Mesodermal cell (in vitro differentiated cells): ENCODE results near the gene ACER2.
"Not testable (repeated sequence)": the region's sequence is repeated elsewhere in the genome, so short reads cannot be mapped to it uniquely, and the experiment has no call there.

Source experiments
- H3K27ac ChIP-seq: 2 replicates; pipeline ENCODE4 v1.7.0; 2013; ENCODE audit warnings: mild to moderate bottlenecking, low read depth, low read length, moderate library complexity; ENCODE audit not compliant: severe bottlenecking
- H3K36me3 ChIP-seq: 2 replicates; pipeline ENCODE4 v1.7.1; 2013; ENCODE audit warnings: mild to moderate bottlenecking, low read length, moderate library complexity; ENCODE audit not compliant: control insufficient read depth, insufficient read depth
- H3K4me1 ChIP-seq: one replicate; pipeline ENCODE4 v1.7.1; 2013; ENCODE audit warnings: mild to moderate bottlenecking, low read length; ENCODE audit not compliant: insufficient read depth, control insufficient read depth, poor library complexity, severe bottlenecking
- H3K4me3 ChIP-seq: 2 replicates; pipeline ENCODE4 v1.7.0; 2013; ENCODE audit warnings: low read length, control low read depth, mild to moderate bottlenecking; ENCODE audit not compliant: insufficient read depth, poor library complexity, severe bottlenecking; ENCODE audit errors: extremely low read depth
- H3K9me3 ChIP-seq: 2 replicates; pipeline ENCODE4 v1.7.1; 2013; ENCODE audit warnings: mild to moderate bottlenecking, low read length, moderate library complexity; ENCODE audit not compliant: control insufficient read depth
- WGBS, 2 experiments: methylation state at CpG; one replicate each; pipeline ENCODE4 v1.1.5; 2013; ENCODE audit warnings: missing lambda C conversion rate in 2 of 2; ENCODE audit not compliant: insufficient coverage in 2 of 2; 5-methylcytosine and 5-hydroxymethylcytosine counted together

Gene ACER2

DNA sequence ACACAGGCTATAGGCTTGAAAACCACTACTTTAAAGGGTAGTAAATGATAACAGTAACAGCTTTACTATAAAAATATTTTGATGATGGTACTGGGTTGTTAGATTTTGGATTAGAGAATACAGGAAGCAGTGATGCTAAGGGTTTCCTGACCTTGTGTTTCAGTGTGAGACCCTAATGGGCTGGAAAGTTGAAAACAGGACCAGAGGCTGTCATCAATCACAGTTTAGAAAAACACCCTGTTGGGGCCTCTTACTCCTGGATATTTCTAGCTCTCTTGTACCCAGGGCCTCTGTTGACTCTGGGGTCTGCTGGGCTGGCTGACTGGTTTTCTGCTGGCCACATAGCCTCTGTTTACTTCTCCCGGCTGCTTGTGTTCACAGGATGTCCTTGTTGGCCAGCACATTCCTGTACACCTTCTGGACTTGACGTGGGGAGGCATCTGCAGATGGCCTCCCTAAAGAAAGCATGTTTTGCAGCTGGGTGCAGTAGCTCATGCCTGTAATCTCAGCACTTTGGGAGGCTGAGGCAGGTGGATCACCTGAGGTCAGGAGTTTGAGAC is 21.5 kb downstream of the ACER2 start:
- Histone ChIP-seq H3K27ac (peak overlapping the region; percentile 10), H3K36me3 (peaks cover 9% of the 10 kb centered on the region), H3K4me3 (no peak overlapping the region), H3K9me3 (no peaks in the 10 kb centered on the region), H3K4me1 (no peaks in the 10 kb centered on the region)
- 91 to 93% methylated on average over 2 of the region's 2 CpGs for WGBS, 2 experiments

DNA sequence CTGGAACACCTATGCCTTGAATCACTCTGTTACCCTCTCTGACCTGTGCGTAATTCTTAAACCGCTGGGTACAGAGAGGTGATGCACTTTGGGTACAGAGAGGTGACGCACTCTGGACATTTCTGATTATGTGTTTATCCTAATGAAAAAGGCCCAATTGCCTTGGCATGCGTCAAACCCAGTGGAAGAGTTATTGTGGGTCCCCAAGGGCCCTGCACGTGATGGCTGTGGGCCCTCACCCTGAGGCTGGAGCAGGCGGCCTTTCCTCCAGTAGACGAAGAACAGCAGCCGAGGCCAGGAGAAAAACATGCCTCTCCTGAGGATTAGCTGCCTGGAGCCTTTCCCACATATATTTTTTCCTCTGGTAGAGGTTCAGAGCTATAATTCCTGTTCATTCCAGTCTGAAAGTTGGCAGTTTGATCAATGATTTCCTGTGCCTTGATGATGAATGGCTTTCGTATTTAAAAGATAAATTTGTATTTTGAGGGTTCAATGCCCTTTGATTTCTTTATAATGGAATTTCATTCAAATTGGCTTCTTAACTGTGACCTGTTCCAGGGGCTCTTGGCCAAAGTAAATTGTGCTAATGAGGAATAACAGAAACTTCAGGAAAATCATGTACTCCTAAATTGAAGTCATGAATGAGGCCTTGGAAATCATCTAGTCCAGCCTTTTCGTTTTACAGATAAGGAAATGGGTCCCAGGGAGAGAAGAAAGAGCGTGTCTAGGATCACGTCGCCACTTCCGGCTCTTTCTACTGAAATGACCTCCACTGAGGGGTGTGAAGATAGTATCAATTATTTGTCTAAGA is 22.8 kb downstream of the ACER2 start:
- 88 to 94% methylated on average over 9 to 14 of the region's 14 CpGs for WGBS, 2 experiments
- Histone ChIP-seq H3K4me3 (no peak overlapping the region), H3K27ac (peak overlapping the region; percentile 69)

DNA sequence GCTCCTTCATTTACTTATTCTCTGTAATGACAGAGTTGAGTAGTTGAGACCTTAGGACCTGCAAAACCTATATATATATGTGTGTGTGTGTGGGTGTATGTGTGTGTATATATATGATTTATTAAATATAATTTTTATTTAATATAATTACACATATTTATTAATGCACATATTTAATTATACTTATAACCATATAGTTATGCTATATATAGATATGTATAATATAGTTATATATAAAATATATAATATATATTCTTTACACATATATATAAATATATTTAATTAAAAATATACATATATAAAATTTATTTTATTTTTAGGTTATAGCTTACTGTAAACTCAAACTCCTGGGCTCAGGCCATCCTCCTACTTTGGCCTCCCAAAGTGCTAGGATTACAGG is 23.7 kb downstream of the ACER2 start:
- Histone ChIP-seq H3K4me1 (no peaks in the 10 kb centered on the region), H3K4me3 (no peak overlapping the region), H3K27ac (no peak overlapping the region), H3K9me3 (no peaks in the 10 kb centered on the region), H3K36me3 (peaks cover 15% of the 10 kb centered on the region)

More for the DNA sequence above, 22.8 kb downstream of the ACER2 start:
- peaks cover 10% of the 10 kb centered on the region for H3K36me3 ChIP-seq
- H3K4me1 ChIP-seq = no peaks in the 10 kb centered on the region
- H3K9me3 ChIP-seq = no peaks in the 10 kb centered on the region

DNA sequence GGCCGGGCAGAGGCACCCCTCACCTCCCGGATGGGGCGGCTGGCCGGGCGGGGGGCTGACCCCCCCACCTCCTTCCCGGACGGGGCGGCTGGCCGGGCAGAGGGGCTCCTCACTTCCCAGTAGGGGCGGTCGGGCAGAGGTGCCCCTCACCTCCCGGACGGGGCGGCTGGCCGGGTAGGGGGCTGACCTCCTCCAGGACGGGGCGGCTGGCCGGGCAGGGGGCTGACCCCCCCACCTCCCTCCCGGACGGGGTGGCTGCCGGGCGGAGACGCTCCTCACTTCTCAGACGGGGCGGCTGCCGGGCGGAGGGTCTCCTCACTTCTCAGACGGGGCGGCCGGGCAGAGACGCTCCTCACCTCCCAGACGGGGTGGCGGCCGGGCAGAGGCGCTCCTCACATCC is 24.9 kb downstream of the ACER2 start:
- 91% methylated on average over 4 of the region's 35 CpGs; no CpG with 5 or more reads in 1 of the 2 experiments for WGBS, 2 experiments

DNA sequence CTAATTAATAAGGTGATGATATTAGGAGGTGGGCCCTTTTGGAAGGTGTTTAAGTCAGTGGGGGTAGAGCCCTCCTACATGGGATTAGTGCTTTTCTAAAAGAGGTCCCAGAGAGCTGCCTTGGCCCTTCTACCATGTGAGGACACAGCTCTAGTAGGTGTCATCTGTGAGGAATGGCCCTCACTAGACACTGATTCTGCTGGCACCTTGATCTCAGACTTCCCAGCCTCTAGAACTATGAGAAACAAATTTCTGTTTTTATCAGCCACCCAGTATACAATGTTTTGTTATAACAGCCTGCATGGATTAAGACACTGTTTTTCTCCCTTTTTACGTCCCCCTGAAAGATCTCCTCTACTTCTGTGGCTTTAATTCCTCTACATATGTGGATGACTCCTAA is 31.6 kb downstream of the ACER2 start:
- Histone ChIP-seq H3K4me3 (no peak overlapping the region), H3K9me3 (no peaks in the 10 kb centered on the region), H3K27ac (no peak overlapping the region), H3K36me3 (peaks cover 21% of the 10 kb centered on the region), H3K4me1 (no peaks in the 10 kb centered on the region)
- 85 to 100% methylated on average over 1 of the region's 1 CpG for WGBS, 2 experiments

More for the DNA sequence above, 24.9 kb downstream of the ACER2 start:
- not testable (repeated sequence) for H3K27ac ChIP-seq, H3K4me1 ChIP-seq, H3K4me3 ChIP-seq, H3K9me3 ChIP-seq
- H3K36me3 ChIP-seq = peaks cover 20% of the 10 kb centered on the region

DNA sequence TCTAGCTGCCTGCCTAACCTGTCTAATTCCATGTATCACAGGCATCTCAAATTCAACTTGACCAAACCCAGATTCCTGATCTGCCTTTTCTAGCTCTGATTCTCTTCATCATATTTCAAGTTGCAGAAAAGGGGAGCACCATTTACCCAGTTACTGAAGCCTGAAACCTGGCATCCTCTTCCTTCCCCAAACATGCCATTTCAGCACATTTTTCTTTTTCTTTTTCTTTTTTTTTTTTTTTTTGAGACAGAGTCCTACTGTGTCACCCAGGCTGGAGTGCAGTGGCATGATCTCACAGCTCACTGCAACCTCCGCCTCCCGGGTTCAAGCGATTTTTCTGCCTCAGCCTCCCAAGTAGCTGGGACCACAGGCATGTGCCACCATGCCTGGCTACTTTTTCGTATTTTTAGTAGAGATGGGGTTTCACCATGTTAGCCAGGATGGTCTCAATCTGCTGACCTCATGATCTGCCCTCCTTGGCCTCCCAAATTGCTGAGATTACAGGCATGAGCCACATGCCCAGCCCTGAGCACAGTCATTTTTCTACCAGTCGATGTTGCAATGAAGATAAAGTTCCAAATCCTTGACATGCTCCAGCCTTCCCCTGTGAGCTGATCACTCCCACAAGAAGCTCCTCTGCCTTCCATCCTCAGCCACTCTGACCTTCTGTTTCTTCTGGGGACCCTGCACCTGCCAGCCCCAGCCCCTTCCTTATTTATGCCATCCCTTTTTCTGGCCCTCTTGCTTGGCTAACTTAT is 32.2 kb downstream of the ACER2 start:
- no peak overlapping the region for H3K4me3 ChIP-seq
- WGBS, 2 experiments = 89 to 100% methylated on average over 2 to 5 of the region's 5 CpGs
- H3K9me3 ChIP-seq = no peaks in the 10 kb centered on the region
- H3K4me1 ChIP-seq = no peaks in the 10 kb centered on the region
- H3K27ac ChIP-seq = no peak overlapping the region
- peaks cover 19% of the 10 kb centered on the region for H3K36me3 ChIP-seq

DNA sequence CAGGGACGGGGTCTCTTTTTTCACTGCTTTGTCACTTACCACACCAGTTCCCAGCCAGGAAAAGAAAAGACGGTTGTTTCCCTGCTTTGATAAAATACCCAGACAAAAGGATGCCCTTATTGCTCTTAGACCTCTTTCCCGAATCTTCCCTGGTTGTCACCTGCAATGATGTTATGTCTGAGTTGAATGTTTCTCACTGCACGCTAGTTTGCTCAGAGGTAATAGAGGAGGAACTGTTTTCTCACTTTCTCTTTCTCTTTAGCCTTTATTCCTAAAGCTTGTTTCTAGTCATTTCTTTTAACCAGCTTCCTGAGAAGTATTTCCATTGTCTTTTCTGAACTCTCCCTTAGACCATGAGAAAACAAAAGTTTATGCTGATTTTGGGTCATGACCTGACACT is 32.9 kb downstream of the ACER2 start:
- H3K27ac ChIP-seq = no peak overlapping the region
- no peaks in the 10 kb centered on the region for H3K4me1 ChIP-seq
- WGBS, 2 experiments = 100% methylated on average over 3 of the region's 4 CpGs; no CpG with 5 or more reads in 1 of the 2 experiments
- H3K4me3 ChIP-seq = no peak overlapping the region
- H3K36me3 ChIP-seq = peaks cover 19% of the 10 kb centered on the region
- H3K9me3 ChIP-seq = no peaks in the 10 kb centered on the region

DNA sequence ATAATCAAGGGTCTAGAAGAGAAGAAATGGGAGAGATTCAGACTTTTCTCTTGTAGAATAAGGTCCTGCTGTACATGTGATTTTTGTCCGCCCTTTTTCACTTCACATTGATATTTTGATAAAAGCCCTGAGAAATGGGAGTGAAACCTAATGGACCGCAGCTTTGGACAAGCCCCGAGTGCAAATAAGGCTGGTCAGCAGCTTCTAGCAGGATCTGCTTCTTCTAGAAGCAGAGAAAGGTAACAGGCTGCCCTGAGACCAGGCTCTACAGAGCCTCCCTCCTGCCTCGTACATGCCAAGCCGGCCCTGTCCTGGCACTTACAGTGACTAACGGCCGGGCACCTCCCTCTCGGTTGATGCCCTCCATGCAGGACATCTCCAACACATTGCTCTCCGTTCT is 33.4 kb downstream of the ACER2 start:
- WGBS, 2 experiments = 95 to 100% methylated on average over 8 to 9 of the region's 9 CpGs
- H3K4me1 ChIP-seq = no peaks in the 10 kb centered on the region
- H3K27ac ChIP-seq = no peak overlapping the region
- no peaks in the 10 kb centered on the region for H3K9me3 ChIP-seq
- H3K36me3 ChIP-seq = peaks cover 20% of the 10 kb centered on the region
- no peak overlapping the region for H3K4me3 ChIP-seq

DNA sequence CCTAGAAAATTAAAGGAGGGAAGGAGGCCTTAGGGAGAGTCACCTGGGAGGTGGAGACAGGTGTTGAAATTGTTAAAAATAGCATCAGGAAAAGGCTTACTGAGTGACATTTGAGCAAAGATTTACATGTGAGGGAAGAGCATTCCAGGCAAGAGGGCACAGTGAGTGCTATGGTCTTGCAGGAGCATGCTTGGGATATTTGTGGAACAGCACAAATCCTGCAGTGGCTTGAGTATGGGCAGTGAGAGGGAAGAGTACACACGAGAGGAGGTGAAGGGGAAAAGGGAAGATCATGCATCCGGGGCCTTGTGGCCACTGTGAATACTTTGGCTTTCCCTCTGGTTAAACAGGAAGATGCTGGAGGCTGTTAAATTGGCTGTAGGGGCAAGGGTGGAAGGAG is 36.6 kb downstream of the ACER2 start:
- Histone ChIP-seq H3K9me3 (no peaks in the 10 kb centered on the region), H3K4me3 (no peak overlapping the region)
- WGBS, 2 experiments = 81 to 100% methylated on average over 2 of the region's 2 CpGs

DNA sequence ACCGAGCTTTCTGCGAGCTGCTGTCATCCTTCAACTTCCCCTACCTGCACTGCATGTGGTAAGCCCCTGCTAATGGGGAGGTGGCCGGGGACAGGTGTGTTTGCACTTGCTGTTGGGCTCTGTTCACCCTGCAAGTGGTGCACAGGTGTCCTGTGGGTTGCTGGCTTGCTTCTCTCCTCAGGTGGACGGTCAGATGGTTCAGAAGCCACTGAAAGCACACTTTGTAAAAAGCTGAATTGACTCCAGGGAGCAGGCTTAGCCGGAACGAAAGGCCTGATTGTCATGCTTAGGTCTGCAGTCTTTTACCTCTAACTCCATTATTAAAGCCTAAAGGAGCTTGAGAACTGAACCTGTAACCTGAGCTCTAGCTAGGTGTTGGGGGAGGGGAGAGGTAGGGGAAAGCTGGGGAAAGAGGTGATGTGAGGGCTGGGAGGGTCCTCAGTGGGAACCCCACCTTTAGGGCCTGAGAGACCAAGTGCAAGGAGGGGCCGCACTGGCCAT is 37.6 kb downstream of the ACER2 start:
- H3K4me3 ChIP-seq = no peak overlapping the region
- peaks cover 18% of the 10 kb centered on the region for H3K36me3 ChIP-seq
- no peaks in the 10 kb centered on the region for H3K4me1 ChIP-seq
- no peaks in the 10 kb centered on the region for H3K9me3 ChIP-seq
- H3K27ac ChIP-seq = no peak overlapping the region
- 41 to 56% methylated on average over 2 to 3 of the region's 7 CpGs for WGBS, 2 experiments

More for the DNA sequence above, 36.6 kb downstream of the ACER2 start:
- Histone ChIP-seq H3K4me1 (no peaks in the 10 kb centered on the region), H3K36me3 (peaks cover 12% of the 10 kb centered on the region), H3K27ac (no peak overlapping the region)
